Inferior parietal cortex (tissue), 1 donor: ENCODE measurements around the gene COL25A1.

Experiments used
- DNase-seq: peaks from one replicate; pipeline ENCODE4 v3.0.0-alpha.2; 2016; ENCODE audit errors: extremely low spot score

Gene COL25A1

DNA sequence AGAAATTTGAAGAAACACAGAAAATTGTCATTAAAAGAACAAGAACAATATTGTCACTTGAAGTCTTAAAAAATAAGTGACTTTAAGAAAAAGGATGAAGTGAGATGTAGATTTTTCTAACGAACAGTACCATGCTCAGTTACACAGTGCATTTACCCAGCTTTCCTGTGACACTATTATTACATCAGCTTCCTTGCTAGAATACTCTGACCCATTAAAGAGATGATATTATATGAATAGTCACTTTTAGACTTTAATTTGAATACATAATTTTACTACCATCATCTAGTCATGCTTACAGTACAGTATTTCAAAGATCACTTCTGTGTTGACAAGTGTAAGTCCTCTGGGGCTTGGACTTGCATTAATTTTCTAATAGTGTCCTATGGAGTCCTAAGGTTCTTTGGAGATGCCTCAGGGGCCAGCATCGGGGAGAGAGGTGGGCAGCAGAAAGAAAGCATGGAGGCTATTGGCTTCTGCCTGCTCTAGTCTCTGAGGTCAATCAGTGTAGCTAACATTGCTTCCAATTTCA lies 10.7 kb downstream of the COL25A1 start:
- no peak for DNase-seq

DNA sequence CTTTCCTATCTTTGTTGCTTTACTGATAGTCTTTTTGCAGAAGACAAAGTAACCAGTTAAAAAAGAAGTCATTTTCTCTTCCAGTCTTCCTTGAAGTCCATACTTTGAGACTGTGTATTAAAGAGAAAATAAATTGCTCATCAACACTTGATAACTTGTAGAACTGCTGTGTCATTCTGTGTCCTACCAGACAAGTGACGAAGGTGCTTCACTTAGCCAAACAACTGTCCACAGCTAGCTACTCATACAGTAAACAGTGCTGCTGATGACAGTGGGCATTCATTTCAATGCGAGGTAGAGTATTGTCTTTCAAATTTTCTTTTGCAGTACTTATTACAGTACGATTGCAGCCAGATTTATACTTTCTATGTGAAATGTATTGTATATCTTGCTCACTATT lies 11.5 kb downstream of the COL25A1 start:
- no peak for DNase-seq

DNA sequence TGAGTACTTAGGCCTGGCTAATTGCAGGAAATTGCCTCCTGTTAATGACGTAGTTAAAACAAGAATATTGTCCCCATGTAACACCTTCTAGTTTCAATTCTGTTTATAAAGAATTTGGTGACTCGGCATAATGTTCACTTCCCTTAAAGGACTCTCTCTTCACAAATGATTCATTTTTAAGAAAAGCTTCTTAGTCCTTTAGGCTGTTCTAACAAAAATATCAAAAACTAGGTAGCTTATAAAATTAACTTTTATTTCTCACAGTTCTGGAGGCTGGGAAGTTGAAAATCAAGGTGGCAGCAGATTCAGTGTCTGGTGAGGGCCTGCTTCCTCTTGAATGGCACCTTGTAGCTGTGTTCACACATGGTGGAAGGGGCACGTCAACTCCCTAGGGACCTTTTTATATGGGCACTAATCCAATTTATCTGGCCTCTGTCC lies 23.8 kb downstream of the COL25A1 start:
- no peak for DNase-seq

DNA sequence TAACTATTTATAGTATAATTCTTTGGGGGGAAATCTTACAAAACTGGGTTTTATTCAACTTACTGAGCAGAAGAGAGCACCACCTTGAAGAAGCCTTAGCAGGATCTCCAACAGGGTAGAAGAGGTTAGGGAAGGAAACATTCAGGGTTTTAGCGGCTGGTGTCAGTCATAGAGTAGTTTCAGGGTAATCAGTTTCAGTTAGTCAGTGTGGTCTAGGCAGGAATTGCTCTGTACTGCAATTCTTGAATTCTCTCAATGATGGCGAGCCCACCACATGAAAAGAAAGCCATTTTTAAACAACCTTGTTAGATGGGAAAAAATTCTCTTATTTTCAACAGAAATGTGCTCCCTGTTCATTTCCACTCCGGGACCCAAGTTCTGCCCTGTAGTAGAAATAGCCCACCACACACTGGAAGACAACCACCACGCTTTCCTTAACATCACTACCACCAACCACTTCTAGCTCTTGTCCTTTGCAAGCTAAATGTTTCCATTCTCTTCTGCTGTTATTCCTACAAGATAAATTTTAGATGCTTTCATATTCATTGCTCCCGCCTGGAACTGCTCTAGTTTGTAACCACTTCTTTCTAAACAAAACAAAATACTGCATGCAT lies 25.9 kb downstream of the COL25A1 start:
- DNase-seq, result no peak

GRCh38 chr4:109275066-109275745 lies 27.3 kb downstream of the COL25A1 start:
- no peak for DNase-seq

GRCh38 chr4:109266891-109267290 lies 35.6 kb downstream of the COL25A1 start:
- no peak for DNase-seq

- no peak for DNase-seq
Measured at GRCh38 chr4:109266236-109266635, 36.2 kb downstream of the COL25A1 start.

- no peak for DNase-seq
Measured at GRCh38 chr4:109263721-109264120, 38.7 kb downstream of the COL25A1 start.

DNA sequence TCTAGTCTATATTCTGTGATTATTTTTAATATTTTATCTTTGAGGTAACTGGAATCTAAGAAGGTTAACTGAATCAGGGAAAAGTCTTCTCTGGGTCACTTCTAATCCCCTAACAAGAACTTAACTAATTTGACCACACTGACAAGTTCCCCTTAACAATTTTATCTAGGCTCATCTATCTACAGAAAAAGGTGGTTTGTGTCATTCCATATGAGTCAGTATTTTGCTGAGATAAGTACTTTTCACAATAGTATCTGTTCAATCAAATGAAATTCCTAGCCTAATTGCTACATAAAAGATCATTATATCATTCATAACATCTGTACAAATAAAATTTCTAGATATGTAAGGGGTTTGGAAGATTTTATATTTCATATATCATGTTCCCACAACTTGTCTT lies 45.6 kb downstream of the COL25A1 start:
- no peak for DNase-seq

- DNase-seq, result no peak
Measured at GRCh38 chr4:109254845-109255244, 47.6 kb downstream of the COL25A1 start.

DNA sequence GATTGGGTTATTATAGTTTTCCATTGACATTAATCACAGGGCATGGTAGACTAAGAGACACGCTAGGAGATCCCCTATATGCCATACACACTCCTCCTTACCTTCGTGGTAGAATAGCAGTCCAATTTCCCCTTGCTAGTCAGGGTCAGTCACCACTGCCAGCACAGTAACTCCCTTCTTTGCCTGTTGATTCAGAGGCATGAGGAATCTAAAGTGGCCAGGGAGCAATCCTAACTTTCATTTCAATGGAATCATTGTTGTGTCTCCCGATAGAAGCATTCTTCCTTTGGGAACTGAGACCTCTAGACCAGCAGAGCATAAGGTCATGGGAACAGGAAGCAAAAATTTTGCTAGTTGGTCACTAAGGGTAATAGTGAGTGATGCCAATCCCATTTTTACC lies 51.1 kb downstream of the COL25A1 start:
- DNase-seq, result no peak

- DNase-seq, result no peak
Measured at GRCh38 chr4:109248322-109248900, 54.0 kb downstream of the COL25A1 start.

DNA sequence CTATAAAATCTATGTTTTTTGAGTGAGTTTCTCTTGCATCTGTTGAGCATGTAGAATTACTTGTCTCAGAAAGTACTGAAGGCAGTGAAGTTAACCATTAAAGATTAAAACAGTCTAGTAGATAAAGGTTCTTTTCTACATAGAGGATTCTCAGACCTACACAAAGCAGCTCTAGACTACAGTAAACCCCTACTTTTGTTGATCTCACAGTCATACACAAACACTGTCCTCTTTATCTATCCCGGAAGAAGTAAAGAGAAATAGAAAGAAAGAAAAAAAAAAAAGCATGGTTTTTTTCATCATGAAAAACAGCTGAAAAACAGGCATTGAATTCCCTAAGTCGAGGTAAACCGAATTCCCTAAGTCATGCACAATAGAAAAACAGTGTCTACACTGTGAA lies 58.6 kb downstream of the COL25A1 start:
- no peak for DNase-seq

- no peak for DNase-seq
Measured at GRCh38 chr4:109238746-109239145, 63.7 kb downstream of the COL25A1 start.

- no peak for DNase-seq
Measured at GRCh38 chr4:109235683-109236082, 66.8 kb downstream of the COL25A1 start.

DNA sequence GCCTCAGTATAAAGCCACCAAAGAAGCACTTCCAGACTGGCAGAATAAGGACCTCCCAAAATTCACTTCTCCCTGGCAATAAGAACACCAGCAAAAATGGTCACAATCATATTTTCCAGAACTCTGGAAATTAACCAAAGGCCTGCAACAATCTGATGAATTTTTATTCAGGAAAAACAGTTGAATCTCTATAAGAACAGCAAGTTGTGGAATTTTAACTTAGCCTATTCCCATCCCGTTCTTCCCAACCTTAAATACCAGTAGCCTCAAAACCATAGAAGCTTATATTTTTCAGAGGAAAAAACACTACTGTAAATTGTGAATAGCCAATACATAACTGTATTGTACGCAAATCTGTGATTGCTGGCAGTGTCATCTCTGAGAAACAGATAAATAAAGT lies 67.9 kb downstream of the COL25A1 start:
- DNase-seq, result no peak

DNA sequence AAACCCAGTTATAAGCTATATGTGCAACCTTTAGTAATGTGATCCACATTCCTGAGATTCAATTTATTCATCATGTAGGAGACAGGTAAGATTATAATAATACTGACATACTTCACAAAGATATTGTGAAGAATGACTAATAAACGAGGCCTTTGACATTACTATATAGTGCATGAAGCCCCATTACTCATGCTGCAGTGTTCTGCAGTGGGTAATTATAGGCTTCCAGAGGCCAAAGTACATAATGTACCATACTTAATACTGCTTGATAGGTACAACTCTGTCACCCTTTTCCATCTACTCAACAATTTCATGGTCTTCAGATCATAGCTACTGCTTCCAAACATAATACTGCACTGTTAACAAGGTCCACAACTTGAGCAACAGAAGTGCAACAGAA lies 68.9 kb downstream of the COL25A1 start:
- DNase-seq, result no peak

GRCh38 chr4:109232681-109233080 lies 69.8 kb downstream of the COL25A1 start:
- no peak for DNase-seq

DNA sequence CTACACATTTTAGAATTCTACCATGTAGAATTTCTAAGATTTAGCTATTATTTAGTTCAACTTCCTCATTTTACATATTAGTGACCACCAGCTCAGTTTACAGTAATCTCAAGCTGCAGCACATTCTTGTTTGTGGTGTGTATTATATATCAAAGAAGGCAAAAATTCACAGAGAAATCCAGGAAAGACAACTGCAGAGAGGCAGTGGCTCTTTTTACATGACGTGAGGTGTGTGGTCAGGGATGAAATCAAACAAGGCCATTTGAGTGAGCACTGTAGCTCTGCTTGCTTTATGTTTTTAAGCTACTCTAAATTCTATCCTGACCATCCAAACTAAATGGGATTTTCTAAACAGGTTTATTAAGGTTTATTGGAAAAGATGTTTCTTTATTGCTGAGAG lies 71.1 kb downstream of the COL25A1 start:
- DNase-seq, result no peak

- DNase-seq, result no peak
Measured at GRCh38 chr4:109229028-109229427, 73.4 kb downstream of the COL25A1 start.

DNA sequence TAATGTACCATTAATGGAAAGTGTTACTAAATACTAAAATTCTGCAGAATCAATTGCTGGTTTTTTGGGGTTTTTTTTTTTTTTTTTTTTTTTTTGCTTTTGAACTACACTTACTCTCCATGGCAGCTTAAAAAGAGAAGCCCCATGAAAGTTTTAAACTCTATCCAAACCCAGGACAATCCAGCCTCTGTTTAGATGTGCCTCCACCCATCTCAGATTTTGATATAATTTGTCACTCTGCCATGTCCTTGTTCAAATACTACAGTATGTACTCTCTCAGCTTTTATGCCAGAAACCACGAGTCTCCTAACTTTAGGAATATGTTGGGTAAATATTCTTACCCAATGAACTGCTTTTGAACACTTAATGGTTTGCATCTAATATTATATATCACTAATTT lies 84.2 kb downstream of the COL25A1 start:
- DNase-seq, result no peak

DNA sequence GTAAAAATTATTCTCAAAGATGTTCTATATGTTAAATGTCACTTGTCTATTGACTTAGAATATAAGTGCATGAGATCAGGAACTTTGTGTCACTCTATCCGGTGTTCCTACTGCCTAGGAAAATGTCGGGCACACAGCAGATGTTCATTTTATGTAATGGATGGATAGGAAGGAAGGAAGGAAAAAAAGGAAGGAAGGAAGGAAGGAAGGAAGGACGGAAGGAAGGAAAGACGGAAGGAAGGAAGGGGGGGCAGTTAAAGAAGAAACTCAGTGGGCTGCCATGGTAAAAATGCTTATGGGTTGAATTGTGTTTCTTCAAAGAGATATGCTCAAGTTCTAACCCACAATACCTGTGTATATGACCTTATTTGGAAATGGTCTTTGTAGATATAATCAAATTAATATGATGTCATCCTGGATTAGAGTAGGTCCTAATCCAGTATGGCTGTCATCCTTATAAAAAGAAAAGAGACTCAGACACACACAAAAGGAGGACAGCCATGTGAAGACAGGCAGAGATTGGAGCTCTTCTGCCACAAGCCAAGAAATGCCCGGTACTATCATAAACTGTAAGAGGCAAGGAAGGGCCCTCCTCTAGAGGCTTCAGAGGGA lies 86.3 kb downstream of the COL25A1 start:
- no peak for DNase-seq

- DNase-seq, result no peak
Measured at GRCh38 chr4:109215506-109215905, 87.0 kb downstream of the COL25A1 start.
